HG03060 (cell line): Measurements from ENCODE around the gene NKAIN2.

Source experiments
- ATAC-seq: cut with Tn5 transposase; IDR thresholded peaks from one replicate; pipeline ENCODE4 v1.9.1; 2021; ENCODE audit warnings: low read depth, moderate number of reproducible peaks; ENCODE audit not compliant: unreplicated experiment

Gene NKAIN2

DNA sequence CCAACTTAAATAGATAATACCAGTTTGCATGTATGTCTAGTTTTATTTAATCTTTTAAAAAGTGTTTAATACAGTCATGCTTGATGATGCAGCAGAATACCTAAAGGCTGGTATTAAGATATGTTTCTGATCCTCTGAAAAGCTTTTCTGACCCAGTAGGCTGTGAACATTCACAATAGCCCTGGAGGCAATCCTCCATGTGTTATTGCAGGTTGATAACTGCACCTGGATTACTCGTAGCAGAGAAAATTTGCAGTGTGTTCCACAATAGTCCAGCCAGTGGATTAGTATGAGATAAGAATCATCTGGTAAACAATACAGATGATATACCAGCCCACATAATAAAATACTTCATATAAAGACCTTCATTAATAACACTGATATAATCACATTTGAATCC lies 979.7 kb downstream of the NKAIN2 start:
- ATAC-seq = no peak

DNA sequence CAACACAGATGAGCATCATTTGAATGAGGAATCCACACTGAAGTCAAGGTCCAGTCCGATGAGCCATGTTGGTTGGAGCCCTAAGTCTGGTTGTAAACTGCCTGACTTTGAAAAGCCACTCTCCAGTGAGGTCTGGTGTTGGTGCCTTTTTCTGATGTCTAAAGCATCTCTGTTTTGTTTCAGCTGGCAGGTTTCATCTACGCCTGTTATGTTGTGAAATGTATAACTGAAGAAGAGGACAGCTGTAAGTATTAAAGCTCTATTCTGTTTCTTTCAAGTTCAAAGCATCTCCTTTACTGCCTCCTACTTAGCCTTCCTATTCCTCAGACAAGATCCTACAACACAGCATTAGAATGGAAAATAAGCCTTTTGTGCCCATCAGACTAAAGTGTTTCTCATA lies 987.5 kb downstream of the NKAIN2 start:
- no peak for ATAC-seq

DNA sequence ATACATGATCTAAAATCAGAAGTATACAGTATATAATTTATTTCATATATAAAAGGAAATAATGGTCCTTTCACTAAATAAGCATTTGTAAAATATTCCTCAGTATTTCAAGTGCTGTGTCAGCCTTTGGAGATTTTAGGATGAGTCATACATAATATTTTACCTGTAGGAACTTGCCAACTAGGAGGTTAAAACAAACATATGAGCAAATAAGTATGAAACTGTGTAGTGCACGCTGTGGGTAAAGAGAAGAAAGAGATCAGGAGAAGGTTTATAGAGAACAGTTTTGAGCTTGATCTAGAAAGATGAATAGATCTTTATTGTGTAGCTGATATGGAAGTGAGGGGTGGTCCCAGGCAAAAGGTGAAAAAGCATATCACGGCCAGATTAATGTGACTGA lies 988.7 kb downstream of the NKAIN2 start:
- ATAC-seq = no peak

DNA sequence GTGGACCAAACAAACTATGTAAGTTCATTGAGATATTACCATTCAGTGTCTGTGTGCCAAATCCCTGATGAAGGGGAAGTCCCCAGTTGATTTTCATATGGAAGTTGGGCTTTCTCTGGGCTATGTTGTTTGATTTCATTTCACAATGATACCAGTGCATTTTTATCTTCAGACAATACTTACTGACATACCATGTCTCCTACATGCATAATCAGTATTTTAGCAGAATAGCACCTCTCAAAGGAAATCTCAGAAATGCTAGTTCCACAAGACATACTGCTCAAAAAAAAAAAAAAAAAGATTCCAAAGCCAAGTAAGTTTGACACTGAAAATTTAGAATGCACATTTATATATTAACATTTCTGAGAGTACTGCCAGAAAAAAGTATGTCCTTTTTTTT lies 989.7 kb downstream of the NKAIN2 start:
- ATAC-seq = no peak

DNA sequence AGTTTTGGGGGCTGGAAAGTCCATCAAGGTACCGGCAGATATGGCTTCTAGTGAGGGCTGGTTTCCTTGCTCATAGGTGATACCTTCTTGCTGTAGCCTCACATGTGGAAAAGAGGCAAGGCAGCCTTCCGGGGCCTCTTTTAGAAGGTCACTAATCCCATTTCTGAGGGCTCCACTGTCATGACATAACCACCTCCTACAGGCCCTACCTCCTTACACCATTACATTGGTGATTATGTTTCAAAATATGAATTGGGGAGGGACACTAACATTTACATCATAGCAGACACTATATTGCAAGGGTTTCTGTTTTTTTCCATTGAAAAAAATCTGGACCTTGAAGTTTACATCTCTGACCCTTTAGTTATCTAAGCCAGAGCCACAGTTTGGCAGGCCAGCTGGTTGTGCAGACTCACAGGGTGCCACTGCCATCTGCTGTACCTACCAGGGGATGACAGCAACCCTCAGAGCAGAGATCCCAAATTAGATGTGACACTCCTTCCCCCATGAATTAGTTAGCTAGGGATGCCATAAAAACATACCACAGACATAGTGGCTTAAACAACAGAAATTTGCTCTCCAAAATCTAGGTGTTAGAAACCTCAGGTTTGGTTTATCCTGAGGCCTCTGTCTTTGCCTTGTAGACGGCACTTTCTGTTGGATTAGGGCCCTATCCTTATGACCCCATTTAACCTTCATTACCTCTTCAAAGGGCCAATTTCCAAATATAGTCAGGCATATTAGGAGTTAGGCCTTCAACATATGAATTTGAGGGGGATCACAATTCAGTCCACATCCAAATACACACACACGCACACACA lies 992.2 kb downstream of the NKAIN2 start:
- no peak for ATAC-seq

DNA sequence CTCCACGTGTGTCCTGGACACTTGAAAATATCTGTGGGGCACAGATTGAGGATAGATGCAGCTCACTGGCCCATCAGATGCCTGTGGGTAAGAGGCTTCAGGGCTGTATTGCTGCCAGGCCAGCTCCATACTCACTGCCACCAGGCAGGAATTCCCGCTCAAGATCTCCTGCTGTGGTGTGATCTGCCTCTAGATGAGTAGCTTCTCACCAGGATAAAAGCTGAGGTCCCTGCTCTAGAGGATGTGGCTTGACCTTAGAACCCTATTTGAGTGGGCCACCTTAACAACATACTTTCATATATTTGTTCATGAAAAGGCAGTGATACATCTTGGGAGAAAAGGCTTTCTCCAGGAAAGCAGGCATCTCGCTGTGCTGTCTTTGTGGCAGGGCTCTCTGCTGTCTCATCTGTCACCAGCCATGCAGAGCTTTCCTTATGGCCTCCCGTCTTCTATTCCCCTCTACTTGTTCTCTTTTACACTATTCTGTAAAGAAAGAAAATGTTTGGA lies 992.9 kb downstream of the NKAIN2 start:
- no peak for ATAC-seq

DNA sequence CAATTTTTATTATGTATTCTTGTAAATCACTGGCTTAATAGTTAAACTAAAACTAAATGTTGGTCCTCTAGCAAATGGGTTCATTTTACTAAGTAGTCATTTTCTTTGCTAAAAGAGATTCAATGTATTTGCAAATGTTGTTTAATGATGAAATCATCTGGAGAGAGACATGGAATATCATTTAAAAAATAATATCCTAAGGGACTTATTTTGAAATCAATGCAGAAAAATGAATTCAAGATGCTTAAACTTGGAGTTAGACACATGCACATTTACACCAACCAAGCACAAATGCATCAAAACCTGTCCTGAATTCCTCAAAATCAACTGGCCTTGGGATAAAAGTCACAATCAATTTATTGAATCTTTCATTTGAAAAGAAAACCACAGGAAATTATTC lies 993.6 kb downstream of the NKAIN2 start:
- ATAC-seq = no peak

DNA sequence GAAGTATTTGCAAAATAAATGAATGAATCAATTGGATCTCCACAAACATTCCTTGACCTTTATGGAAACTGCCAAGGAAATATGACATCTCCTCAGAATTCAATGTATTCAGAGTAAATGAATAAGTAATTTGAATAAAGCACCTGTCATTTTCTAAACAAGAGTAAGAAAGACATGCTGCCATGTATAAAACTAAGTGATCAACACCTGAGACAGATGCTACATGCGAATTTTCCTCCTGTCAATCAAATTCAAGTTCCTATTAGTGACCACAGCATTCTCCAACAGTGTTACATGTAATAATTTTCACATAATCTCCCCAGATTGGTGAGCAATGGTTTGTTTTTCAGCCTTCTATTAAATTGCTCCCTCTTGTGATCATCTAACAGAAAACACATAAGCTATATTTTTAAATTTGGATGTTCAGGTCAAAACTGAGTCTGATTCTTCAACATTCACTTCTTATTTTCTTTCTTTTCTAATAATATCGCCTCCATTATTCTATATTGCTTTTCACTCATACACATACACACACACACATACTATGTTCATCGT lies 995.4 kb downstream of the NKAIN2 start:
- no peak for ATAC-seq

DNA sequence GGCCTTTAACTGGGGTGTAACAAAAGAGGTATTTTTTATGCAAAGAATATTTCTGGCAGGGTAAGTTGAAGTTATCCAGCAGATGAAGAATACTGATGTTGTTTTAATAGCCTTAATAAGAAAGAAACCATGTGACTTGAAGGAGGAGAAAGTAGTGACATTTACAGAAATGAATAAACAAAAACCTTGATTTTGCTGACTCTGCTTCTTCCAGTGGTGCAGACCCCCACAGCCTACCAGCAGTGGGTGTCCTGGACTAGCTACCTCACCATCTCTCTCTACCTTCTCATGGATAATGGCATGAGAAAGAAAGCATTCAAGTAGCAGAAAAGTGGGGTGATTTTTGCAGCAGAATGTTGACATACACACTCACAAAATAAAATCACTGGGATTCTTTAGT lies 996.0 kb downstream of the NKAIN2 start:
- ATAC-seq = no peak

DNA sequence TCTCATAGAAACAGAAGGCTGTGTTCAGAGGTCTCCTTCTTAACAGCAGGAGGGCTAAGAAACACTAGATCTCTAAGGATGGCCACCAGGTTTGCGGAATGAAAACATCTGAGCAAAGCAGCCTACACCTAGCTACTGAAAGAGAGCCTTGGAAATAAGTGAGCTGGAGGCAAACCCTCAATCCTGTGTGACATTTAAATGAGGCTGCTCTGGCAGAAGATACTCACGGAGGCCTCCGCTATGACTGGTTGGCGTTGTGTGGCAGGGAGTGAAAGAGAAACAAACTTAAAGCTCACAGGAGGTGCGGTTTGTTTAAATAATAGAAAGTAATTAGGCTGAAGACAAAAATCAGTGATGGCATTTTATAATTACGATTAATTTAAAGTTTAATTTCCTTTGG lies 996.6 kb downstream of the NKAIN2 start:
- no peak for ATAC-seq

DNA sequence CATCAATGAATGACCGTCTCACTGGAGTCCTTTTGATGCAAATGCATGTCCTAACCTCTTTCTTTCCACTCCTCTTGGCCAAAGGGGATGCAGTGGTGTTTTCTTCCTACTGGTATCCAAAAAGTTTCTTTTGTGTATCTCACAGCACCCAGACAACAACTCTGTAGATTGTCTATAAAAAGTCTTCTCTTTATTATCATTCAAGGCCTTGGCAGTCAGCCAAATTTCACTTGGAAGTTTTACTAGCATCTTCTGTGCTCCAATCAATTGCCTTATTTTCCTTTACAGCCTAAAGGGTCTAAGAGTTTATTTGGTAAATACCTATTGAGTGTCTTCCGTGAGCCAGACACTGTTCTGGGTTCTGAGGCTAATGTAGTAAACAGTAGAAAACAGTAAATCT lies 1008.4 kb downstream of the NKAIN2 start:
- no peak for ATAC-seq

DNA sequence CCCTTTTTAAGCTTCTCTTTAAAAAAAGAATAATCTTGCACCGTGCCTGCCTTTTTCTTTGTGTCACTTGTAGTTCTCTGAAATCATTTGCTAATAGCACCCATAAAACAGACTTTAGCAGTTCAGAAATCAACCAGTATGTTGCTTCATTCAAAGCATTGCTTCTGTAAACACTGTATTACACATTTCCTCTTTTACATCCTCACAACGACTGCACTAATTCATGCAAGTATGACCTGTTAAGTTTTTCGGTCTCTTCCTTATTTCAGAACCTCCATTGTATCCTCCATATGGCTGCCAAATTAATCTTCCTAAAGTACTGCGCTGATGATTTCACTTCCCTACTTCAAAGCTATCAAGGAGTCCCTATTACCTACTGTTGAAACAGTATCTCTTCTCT lies 1015.7 kb downstream of the NKAIN2 start:
- ATAC-seq = no peak

DNA sequence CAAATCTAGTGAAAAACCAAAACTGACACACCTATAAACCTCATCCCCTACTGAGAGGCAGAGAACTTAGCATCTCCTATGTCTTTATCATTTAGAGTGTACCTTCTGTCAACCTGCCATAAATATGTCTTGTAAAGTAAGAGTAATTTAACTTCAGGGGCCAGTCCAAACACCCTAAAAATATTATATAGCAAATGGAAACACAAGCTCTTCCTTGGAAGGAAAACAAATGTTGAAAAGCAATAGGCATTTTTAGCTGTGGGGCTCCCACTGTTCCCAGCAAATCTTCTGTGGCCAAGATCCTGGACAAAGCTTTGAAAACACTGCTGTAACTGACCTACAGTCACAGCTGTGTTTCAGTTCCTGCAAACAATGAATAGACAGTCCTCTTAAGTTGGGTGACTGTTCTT lies 1018.5 kb downstream of the NKAIN2 start:
- ATAC-seq = no peak

DNA sequence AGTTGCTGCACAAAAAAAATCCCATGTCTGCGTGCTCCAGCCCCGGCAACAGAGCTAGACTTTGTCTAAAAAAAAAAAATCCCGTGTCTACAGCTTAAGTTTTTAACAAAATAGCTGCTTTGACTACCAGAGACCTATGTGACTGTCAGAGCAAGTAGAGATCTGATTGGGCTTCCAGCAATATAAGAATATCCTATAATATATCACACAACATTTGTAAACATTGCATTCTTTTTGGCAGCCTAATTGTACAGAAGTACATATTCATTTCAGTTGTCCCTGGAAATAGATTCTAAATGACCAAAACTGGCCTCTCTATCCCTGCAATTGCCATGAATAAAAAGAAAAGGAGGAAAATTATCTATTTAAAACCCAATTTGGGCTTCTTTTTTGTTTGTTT lies 1019.1 kb downstream of the NKAIN2 start:
- no peak for ATAC-seq

DNA sequence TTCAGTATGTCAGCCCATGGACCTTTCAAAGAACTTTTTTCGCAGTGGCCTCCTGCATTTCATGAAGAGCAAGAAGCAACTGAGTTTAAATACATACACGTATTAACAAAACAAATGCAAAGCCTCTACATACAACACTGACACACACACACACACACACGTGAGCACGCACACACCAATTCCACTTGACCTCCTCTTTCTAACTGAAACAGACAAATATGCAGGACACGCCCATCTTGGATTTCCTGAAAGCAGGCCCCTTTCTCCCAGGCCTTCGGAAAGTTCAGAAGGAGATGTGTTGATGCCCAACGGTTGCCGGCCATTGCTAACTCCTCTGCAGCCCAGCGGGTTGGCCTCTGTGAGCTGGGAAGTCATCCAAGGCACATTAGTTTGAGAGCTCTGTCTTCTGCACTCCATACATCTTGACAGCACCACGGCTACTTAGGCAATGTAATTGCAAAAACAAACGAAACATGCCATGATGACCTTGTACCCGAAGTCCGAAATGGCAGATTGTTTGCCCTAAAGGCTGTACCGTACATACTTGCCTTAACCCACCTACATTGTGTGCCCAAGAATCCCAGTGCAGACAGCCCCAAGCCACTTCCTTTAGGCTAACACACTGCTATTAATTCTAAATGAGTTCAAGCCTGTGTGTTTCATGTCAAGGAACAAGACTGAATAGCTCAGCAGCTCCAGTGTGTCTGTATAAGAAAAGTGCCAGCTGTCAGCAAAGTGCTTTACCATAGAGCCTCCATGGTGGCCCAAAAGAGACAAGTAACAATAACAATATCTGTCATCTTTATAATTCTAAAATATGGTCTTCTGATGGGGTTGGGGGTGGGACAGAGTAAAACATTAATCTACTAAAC lies 1019.8 kb downstream of the NKAIN2 start:
- no peak for ATAC-seq

DNA sequence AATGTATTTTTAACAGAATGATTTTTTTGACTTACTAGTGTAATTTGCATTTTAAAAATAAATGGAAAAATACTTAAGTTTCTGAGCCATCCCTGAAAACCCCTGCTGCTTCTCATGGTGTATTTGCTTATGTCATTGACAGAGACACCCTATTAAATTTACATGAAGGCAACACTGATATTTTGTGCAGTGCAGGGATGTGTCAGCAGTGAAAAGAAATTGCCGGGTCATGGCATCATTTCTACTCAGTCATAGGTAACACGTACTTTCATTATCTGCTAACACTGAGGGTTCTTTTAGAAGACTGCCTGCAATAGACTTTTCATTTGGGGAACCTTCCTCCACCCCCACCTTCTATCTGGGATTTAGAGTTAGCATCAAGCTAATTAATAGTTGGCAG lies 1021.9 kb downstream of the NKAIN2 start:
- no peak for ATAC-seq

DNA sequence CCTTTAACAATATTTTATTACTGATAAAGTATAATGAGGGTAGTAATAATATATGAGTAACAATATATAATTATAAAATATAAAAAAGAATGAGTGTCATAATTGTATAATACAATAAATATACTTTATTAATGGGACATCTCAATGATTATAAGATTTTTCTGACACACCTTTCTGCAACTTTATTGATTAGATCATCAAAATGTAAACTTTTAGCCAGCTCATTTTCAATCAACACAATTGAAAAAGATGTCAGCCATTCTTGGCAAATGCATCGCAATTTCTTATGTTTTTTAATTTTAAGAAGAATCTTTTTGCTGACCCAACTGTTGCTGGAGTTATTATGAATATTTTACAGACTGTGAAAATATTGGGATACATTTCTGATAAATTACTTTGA lies 1026.2 kb downstream of the NKAIN2 start:
- ATAC-seq = no peak

DNA sequence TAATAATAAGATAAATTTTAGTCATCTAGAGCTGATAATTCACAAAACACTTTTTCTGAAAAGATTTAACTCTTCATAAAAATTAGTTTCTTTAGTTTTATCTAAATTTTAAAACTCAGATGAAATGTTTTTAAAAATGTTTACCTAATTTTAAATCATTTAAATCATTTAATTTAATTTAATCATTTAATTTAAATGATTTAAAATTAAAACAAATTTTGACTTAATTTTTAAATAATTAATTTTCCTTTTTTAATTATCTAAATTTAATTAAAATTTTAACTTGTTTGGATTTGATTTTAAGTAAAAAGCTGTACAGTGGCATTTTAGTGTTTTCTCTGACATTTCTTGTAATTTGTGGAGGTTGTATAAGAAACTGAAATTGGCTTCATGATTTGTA lies 1026.8 kb downstream of the NKAIN2 start:
- no peak for ATAC-seq

DNA sequence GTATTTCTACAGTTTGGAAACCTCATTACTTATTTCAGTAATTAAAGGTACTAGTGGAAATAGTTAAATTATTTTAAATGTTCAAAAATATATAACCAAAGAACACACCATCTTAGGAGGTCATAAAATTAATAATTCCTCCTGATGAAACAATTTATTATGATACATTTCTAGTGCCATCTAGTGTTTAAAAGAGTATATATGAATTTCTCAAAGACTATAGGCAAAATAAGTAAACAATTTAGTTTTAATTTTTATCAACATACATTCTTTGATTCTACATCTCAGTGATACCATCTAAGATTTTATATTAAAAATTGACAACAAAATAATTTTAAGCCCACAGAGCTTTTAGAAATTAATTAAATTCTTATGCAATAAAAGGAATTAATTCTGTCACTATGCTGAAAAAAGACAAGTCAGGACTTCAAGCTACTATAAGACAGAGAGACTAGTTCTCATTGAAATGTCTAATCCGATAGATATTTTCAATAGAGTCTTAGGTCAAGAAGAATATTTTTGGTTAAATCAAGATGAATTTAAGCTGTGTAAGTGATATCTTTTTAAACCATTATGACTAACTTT lies 1050.8 kb downstream of the NKAIN2 start:
- no peak for ATAC-seq

DNA sequence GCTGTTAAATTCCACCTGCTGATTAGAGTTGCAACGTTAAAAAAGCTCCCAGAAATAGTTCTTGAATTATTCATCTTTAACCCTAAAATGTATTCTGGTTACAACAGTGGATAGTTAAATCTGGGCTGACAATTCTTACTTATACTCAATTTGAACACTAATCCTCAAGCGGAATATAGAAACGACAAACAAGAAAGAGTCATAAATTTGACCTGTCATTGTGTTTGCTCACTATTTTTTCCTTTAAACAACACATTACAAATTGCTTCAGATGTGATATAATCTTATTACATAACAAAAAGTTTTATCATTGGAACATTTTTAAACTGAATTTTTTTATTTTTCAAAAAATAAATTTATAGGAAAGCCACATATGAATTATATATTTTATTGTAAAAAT lies 1054.1 kb downstream of the NKAIN2 start:
- no peak for ATAC-seq

DNA sequence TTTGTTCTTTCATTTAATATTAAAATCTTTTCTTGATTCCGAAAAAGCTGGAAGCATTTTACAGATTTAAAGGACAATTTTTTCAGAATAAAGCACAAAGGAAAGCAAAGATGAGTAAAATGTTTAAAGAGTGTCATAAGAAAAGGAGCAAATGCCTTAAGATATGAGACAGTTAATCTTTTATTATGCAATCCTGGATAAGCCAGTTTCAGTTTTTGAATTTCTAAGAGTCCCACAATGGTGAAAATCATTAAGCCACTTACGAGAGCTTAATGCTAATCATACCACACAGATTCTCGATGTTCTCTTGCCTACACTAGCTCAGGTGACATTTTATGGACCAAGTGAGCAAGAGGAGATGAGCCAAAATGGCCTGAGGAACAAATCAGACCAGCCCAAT lies 1054.9 kb downstream of the NKAIN2 start:
- no peak for ATAC-seq
